Sigmoid colon (tissue), 4 donors: ENCODE measurements around the gene NRGN.

Source experiments
- CTCF ChIP-seq, 4 experiments: fragments of 450-650 bp in 3 of 4; fragments of 200-600 bp in 1 of 4; IDR thresholded peaks; one replicate each; pipeline ENCODE4 v1.5.1; 2016 to 2019; ENCODE audit warnings: antibody characterized with exemption in 4 of 4, mild to moderate bottlenecking in 3 of 4, moderate library complexity in 2 of 4
- EP300 ChIP-seq, 4 donors: sonication (generic); formaldehyde crosslinking; IDR thresholded peaks; one replicate each; pipeline ENCODE4 v1.6.1; 2017; ENCODE audit warnings: antibody characterized with exemption in 4 of 4
- POLR2A ChIP-seq, 2 donors: fragments of 450-650 bp; IDR thresholded peaks; one replicate each; pipeline ENCODE4 v1.6.1; 2016; ENCODE audit warnings: antibody characterized with exemption in 2 of 2, mild to moderate bottlenecking in 2 of 2, moderate library complexity in 2 of 2
- POLR2AphosphoS5 ChIP-seq, 4 donors: sonication (generic); formaldehyde crosslinking; IDR thresholded peaks; one replicate each; pipeline ENCODE4 v1.6.1; 2017; ENCODE audit warnings: antibody characterized with exemption in 4 of 4

GRCh38 chr11:124784051-124784450 lies 44.3 kb downstream of the NRGN start:
- TF ChIP-seq CTCF (IDR thresholded peaks at IDR 0.05) (no peak), POLR2A (IDR thresholded peaks at IDR 0.05) (no peak), EP300 (IDR thresholded peaks at IDR 0.05) (no peak), POLR2AphosphoS5 (IDR thresholded peaks at IDR 0.05) (no peak)
